Tibial artery (tissue), 4 donors: Measurements from ENCODE around the gene IDH3A.
"Not testable (repeated sequence)": the region's sequence is repeated elsewhere in the genome, so short reads cannot be mapped to it uniquely, and the experiment has no call there.

Source experiments
- DNase-seq, 2 donors: peaks; one replicate each; pipeline ENCODE4 v3.0.0-alpha.2; 2019
- H3K27ac ChIP-seq, 2 donors: fragments of 200-600 bp; sonication (generic) in 1 of 2; 1 replicate in 1 of 2; 2 replicates in 1 of 2; pipeline ENCODE4 v1.5.1; 2018 to 2019; ENCODE audit warnings: mild to moderate bottlenecking in 1 of 2
- H3K27me3 ChIP-seq, 2 donors: fragments of 200-600 bp; sonication (generic) in 1 of 2; one replicate each; pipeline versions ENCODE4 v1.5.1 to v1.6.0; 2016 to 2019
- H3K36me3 ChIP-seq, 3 donors: fragments of 200-600 bp; sonication (generic) in 2 of 3; one replicate each; pipeline ENCODE4 v1.5.1; 2016 to 2019; ENCODE audit warnings: mild to moderate bottlenecking in 2 of 3
- H3K4me1 ChIP-seq, 4 donors: fragments of 200-600 bp; sonication (generic) in 2 of 4; 1 replicate in 3 of 4; 2 replicates in 1 of 4; pipeline ENCODE4 v1.5.1; 2016 to 2019
- H3K4me3 ChIP-seq, 2 donors: fragments of 200-600 bp; sonication (generic) in 1 of 2; 1 replicate in 1 of 2; 2 replicates in 1 of 2; pipeline ENCODE4 v1.5.1; 2018 to 2019; ENCODE audit warnings: mild to moderate bottlenecking in 2 of 2
- H3K9me3 ChIP-seq, 3 donors: fragments of 200-600 bp; sonication (generic) in 1 of 3; one replicate each; pipeline ENCODE4 v1.5.1; 2016 to 2019
- CTCF ChIP-seq, 2 experiments: fragments of 200-600 bp in 1 of 2; fragments of 450-650 bp in 1 of 2; IDR thresholded peaks; one replicate each; pipeline ENCODE4 v1.5.1; 2017 to 2019; ENCODE audit warnings: antibody characterized with exemption in 2 of 2, mild to moderate bottlenecking in 1 of 2, moderate library complexity in 1 of 2
- intact Hi-C: fragments of 100-400 bp; cut with DNase I; formaldehyde crosslinking; loops from one replicate; pipeline ENCODE4 v1.15.0; 2023; ENCODE audit warnings: low total_unique reads

Gene IDH3A

GRCh38 chr15:78149805-78150751 is 916 bp downstream of the IDH3A start:
- Histone ChIP-seq H3K36me3 (no peaks in the 10 kb centered on the region), H3K27ac (peak overlapping the region; percentile 83 to 87), H3K9me3 (no peaks in the 10 kb centered on the region), H3K4me1 (peaks cover 0 to 47% (median 26%) of the 10 kb centered on the region in 4 donors), H3K27me3 (no peaks in the 10 kb centered on the region), H3K4me3 (peak overlapping the region; percentile 87 to 96)
- TF ChIP-seq CTCF (IDR thresholded peaks at IDR 0.05) = no peak
- intact Hi-C loops = loop anchor here (5.0 kb wide), 1 partner anchor 158 kb away; no protein-coding TSS in a partner anchor
- no peak for DNase-seq

GRCh38 chr15:78151075-78151474 is 1.9 kb downstream of the IDH3A start:
- H3K36me3 ChIP-seq, intact Hi-C loops, H3K4me3 ChIP-seq, DNase-seq, H3K27ac ChIP-seq, H3K27me3 ChIP-seq, H3K9me3 ChIP-seq: not testable (repeated sequence)
- peaks cover 0 to 57% (median 29%) of the 10 kb centered on the region in 4 donors for H3K4me1 ChIP-seq

- H3K4me3 ChIP-seq = no peak overlapping the region
- H3K27me3 ChIP-seq = no peaks in the 10 kb centered on the region
- peak overlapping the region; percentile 61 to 74 for H3K27ac ChIP-seq
- peaks cover 15 to 16% (median 16%) of the 10 kb centered on the region in 3 donors for H3K36me3 ChIP-seq
- TF ChIP-seq CTCF (IDR thresholded peaks at IDR 0.05) = no peak
- H3K4me1 ChIP-seq = peaks cover 0 to 63% (median 31%) of the 10 kb centered on the region in 4 donors
- DNase-seq = no peak
- intact Hi-C loops = no loop called here
- no peaks in the 10 kb centered on the region for H3K9me3 ChIP-seq
These were observed 5.8 kb downstream of the IDH3A start for GRCh38 chr15:78154955-78155354.

GRCh38 chr15:78155355-78155939 is 6.3 kb downstream of the IDH3A start:
- H3K27ac ChIP-seq = peak overlapping the region; percentile 61 to 74

GRCh38 chr15:78156653-78157052 is 7.5 kb downstream of the IDH3A start:
- DNase-seq = no peak
- TF ChIP-seq CTCF (IDR thresholded peaks at IDR 0.05) = no peak
- H3K27me3 ChIP-seq = no peaks in the 10 kb centered on the region
- H3K4me1 ChIP-seq = peaks cover 0 to 48% (median 25%) of the 10 kb centered on the region in 4 donors
- H3K36me3 ChIP-seq = peaks cover 32 to 33% (median 33%) of the 10 kb centered on the region in 3 donors
- no peak overlapping the region for H3K4me3 ChIP-seq
- H3K9me3 ChIP-seq = no peaks in the 10 kb centered on the region
- intact Hi-C loops = no loop called here
- H3K27ac ChIP-seq = peak overlapping the region; percentile 61 to 74

More at GRCh38 chr15:78155355-78155939, 6.3 kb downstream of the IDH3A start:
- H3K4me1 ChIP-seq = peaks cover 0 to 58% (median 29%) of the 10 kb centered on the region in 4 donors
- DNase-seq = no peak
- peak overlapping the region; percentile 11 to 16 for H3K4me3 ChIP-seq
- no peaks in the 10 kb centered on the region for H3K9me3 ChIP-seq
- peaks cover 20 to 21% (median 21%) of the 10 kb centered on the region in 3 donors for H3K36me3 ChIP-seq
- no peaks in the 10 kb centered on the region for H3K27me3 ChIP-seq
- intact Hi-C loops = no loop called here
- TF ChIP-seq CTCF (IDR thresholded peaks at IDR 0.05) = no peak

- no peaks in the 10 kb centered on the region for H3K27me3 ChIP-seq
- H3K36me3 ChIP-seq = peaks cover 37 to 38% (median 38%) of the 10 kb centered on the region in 3 donors
- H3K4me3 ChIP-seq = no peak overlapping the region
- H3K27ac ChIP-seq = peak overlapping the region; percentile 61 to 74
- intact Hi-C loops = no loop called here
- no peak for DNase-seq
- no peak for TF ChIP-seq CTCF (IDR thresholded peaks at IDR 0.05)
- no peaks in the 10 kb centered on the region for H3K9me3 ChIP-seq
- peaks cover 0 to 46% (median 25%) of the 10 kb centered on the region in 4 donors for H3K4me1 ChIP-seq
These were observed 8.0 kb downstream of the IDH3A start for GRCh38 chr15:78157203-78157602.
